GM19328 (cell line): Measurements from ENCODE around the gene PASK.

ENCODE experiments used
- ATAC-seq: cut with Tn5 transposase; IDR thresholded peaks from one replicate; pipeline ENCODE4 v1.9.1; 2021; ENCODE audit warnings: mild to moderate bottlenecking, moderate library complexity; ENCODE audit not compliant: unreplicated experiment

The PASK gene

GRCh38 chr2:241068942-241069810, 80.1 kb downstream of the PASK start:
- ATAC-seq, result no peak

GRCh38 chr2:241068136-241068941, 80.9 kb downstream of the PASK start:
- no peak for ATAC-seq

DNA sequence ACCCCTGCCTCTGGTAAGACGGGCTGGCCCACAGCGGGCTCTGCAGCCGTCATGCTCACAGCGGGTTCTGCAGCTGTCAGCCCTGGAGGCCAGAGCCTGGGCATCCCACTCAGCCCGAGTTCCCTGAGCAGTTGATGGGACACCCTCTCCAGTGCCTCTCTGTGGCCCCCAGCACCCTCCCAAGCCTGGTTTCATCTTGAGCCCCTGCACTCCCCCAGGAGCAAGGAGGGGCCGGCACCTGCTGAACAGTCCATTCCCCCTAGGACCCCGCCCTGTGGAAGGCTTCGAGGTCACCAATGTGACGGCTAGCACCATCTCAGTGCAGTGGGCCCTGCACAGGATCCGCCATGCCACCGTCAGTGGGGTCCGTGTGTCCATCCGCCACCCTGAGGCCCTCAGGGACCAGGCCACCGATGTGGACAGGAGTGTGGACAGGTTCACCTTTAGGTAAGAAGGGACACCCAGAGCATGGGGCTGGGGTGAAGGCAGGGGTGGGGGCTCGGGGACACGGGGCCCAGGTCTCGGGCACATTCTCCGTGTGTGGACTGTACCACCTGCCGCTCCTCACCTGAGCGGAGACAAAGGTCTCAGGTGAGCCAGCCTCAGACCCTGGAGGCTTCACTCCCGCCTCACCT, 81.7 kb downstream of the PASK start:
- ATAC-seq, result no peak

DNA sequence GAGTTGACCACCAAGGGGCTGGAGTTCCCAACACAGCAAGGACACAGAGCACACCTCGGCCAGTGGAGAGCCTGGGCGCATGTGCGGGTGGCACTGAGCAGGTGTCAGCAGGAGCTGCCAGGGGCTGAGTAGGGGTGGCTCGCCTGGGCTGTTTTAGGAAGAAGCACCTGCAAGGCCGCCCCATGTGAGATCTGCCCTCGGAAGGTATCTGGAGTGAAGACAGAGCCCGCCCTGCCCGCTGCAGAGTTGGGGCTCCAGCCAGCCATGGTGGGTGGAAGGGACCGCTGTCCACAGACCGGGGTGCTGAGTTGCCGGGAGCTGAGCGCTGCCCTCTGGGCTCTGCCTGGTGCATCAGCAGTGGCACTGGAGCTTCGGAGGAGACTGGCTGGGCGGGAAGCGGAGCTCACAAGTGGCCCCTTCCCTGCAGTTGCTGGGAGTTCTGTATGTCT, 82.4 kb downstream of the PASK start:
- no peak for ATAC-seq

DNA sequence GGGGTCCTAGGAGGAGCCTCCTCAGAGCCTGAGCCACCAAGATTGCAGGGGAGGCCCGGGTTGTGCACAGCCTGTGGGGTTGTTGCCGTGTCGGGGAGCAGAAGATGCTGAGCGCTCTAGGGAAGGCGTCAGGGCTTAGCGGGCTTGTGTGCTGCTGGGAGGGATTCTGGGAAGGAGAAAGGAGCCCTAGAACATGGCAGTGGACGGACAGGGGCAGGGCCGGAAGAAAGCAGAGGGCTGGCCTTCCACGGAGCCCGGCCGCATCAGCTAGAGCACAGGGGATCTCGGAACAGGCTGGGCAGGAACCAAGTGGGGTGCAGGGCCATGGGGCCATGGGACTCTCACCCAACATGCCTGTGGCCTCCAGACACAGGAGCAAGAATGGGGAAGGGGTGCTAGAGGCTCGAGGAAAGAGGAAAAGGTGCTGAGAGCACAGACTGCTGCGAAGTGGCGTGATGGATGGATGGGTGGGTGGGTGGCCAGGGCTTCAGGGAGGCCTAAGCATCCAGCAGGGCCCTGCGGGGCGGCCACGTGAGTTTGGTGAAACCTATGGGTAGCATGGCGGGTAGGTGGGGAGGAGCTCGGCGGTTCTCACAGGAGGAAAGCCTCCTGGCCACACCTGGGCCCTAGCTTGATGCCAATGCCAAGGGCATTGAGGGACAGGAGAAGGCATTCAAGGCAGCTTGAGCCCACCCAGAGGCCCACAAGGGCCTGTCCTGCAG, 82.9 kb downstream of the PASK start:
- ATAC-seq, result no peak

DNA sequence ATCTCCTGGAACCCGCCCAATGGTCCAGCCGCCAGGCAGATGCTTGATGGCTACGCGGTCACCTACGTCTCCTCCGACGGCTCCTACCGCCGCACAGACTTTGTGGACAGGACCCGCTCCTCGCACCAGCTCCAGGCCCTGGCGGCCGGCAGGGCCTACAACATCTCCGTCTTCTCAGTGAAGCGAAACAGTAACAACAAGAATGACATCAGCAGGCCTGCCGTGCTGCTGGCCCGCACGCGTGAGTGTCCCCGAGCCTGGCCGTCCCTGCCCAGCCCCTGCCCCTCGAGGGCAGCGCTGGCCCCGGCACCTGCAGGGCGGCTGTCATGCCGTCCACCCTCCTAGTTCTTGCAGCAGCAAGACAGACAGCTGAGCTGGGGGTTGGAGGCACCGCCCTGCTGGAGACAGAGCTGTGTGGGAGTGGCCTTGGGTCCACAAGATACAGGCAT, 83.9 kb downstream of the PASK start:
- no peak for ATAC-seq

DNA sequence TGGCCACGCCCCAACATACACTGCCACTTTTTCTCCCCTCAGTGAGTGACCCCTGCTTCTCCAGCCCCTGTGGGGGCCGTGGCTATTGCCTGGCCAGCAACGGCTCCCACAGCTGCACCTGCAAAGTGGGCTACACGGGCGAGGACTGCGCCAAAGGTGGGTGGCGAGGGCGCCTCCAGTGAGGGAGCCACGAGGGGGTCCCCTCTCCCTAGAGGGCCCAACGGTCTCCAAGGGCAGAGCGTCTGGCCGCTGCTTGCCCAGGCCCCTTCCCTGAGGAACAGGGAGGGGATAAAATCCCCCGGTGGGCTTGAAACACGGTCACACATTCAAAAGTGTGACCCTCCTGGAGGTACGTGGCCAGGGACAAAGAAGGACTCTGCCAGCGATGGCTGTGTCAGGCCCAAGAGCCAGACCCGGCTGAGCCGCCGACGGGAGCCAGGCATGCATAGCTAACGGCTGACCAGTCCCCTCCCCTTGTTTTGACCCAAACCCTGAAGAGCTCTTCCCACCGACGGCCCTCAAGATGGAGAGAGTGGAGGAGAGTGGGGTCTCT, 84.4 kb downstream of the PASK start:
- ATAC-seq, result no peak

GRCh38 chr2:241064008-241064801, 85.1 kb downstream of the PASK start:
- ATAC-seq, result no peak

DNA sequence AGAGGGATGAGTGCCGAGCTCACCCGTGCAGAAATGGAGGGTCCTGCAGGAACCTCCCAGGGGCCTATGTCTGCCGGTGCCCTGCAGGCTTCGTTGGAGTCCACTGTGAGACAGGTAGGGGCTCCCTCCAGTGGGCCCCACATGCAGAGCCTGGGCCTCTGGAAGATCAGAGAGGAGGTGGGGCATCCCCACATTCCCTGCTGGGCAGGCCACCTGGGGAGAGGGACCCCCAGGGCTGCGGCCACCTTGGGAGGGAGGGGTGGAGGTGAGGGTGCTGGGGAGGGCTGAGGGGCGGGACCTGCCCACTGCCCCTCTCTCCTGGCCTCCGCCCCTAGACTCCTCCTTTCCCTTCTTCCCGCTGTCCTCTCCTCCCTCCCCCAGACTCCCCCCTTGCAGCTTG, 85.7 kb downstream of the PASK start:
- ATAC-seq, result no peak

DNA sequence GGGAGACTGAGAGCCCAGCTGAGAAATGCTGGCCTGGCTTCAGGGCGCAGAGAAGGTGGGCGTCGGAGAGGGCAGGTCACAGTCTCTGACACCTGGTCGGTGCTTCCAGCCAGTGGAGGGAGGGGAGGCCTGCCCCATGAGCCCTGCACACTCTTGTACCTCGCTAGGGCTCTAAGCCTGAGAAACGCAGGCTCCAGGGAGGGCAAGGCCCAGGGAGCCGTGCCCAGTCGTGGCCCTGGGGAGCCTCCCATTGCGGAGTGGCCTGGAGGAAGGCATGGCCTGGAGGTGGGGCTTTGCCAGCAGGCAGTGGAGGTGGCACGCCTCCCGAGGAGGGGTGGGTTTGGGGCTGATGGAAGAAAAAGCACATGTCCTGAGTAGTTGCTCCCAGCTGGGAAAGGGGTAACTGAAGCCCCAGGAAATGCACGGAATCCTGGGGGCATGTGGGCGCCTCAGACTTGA, 86.2 kb downstream of the PASK start:
- no peak for ATAC-seq

GRCh38 chr2:241062389-241063092, 86.7 kb downstream of the PASK start:
- no peak for ATAC-seq

- no peak for ATAC-seq
Observed at GRCh38 chr2:241061275-241061674, 88.0 kb downstream of the PASK start.
